Activated CD4-positive, alpha-beta T cell treated with anti-CD3 and anti-CD28 coated beads for 48 hours (primary cell): ENCODE data around the gene MAPK8IP2.
"Not testable (repeated sequence)": the region's sequence is repeated elsewhere in the genome, so short reads cannot be mapped to it uniquely, and the experiment has no call there.

Experiments
- DNase-seq: peaks from one replicate; pipeline ENCODE4 v3.0.0-alpha.2; 2020

MAPK8IP2 gene

GRCh38 chr22:50641696-50642607, 41.4 kb downstream of the MAPK8IP2 start:
- DNase-seq, result no peak

- not testable (repeated sequence) for DNase-seq
Measured at GRCh38 chr22:50643021-50643820, 42.6 kb downstream of the MAPK8IP2 start.

- not testable (repeated sequence) for DNase-seq
Measured at GRCh38 chr22:50643821-50644101, 43.2 kb downstream of the MAPK8IP2 start.

- no peak for DNase-seq
Measured at GRCh38 chr22:50653256-50653655, 52.7 kb downstream of the MAPK8IP2 start.

GRCh38 chr22:50654664-50655063, 54.1 kb downstream of the MAPK8IP2 start:
- not testable (repeated sequence) for DNase-seq

- DNase-seq, result no peak
Measured at GRCh38 chr22:50656122-50657070, 55.8 kb downstream of the MAPK8IP2 start.

GRCh38 chr22:50657925-50658324, 57.3 kb downstream of the MAPK8IP2 start:
- DNase-seq, result no peak

GRCh38 chr22:50659711-50660110, 59.1 kb downstream of the MAPK8IP2 start:
- not testable (repeated sequence) for DNase-seq

- DNase-seq, result no peak
Measured at GRCh38 chr22:50660306-50660705, 59.7 kb downstream of the MAPK8IP2 start.
